K562 (cell line): ENCODE measurements around the gene C5AR2.

Experiments used
- FOXJ3 ChIP-seq: sonication (generic); formaldehyde crosslinking; IDR thresholded peaks from 2 replicates; pipeline ENCODE4 v1.4.0; 2020; ENCODE audit warnings: mild to moderate bottlenecking, missing genetic modification reagents
- TCF7 ChIP-seq: sonication (generic); IDR thresholded peaks from 2 replicates; pipeline ENCODE4 v1.6.1; 2016; ENCODE audit warnings: antibody characterized with exemption, borderline replicate concordance
- TF ChIP-seq, protein P1 (sequence below), 3 experiments: IDR thresholded peaks in 2 of 3; conservative IDR thresholded peaks in 1 of 3; 2 replicates each; pipeline ENCODE4 v1.5.1; 2011 to 2012; ENCODE audit warnings: low read length in 3 of 3, mild to moderate bottlenecking in 3 of 3, control low read depth in 2 of 3, improper control_type of control experiment in 1 of 3, inconsistent platforms in 1 of 3, low read depth in 1 of 3, mixed read lengths in 1 of 3, moderate library complexity in 1 of 3; ENCODE audit not compliant: insufficient read depth in 2 of 3

DNA sequence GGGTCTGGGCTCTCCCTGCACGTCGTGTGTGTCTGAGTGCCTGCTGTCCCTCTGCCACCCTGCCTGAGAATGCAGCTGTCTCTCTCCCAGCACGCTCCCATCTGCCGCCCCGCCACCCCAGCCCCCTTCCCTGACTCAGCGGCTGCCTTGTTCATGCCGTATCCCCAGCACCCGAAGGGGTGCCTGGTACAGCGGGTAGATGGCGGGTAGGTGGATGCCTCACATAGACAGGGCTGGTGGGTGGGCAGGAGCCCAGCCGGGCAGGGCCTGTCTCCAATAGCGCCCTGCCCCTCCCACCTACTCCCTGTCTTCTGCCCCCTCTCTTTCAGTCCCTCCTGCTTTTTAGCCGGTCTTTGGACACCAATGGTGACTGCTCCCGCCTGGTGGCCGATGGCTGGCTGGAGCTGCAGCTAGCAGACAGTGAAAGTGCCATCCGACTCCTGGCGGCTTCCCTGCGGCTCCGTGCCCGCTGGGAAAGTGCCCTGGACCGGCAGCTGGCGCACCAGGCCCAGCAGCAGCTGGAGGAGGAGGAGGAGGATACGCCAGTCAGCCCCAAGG lies 47.5 kb downstream of the C5AR2 start:
- TF ChIP-seq FOXJ3 (CRISPR knock-in tag) (no peak), TCF7 (no peak)
- TF ChIP-seq, protein P1, sequence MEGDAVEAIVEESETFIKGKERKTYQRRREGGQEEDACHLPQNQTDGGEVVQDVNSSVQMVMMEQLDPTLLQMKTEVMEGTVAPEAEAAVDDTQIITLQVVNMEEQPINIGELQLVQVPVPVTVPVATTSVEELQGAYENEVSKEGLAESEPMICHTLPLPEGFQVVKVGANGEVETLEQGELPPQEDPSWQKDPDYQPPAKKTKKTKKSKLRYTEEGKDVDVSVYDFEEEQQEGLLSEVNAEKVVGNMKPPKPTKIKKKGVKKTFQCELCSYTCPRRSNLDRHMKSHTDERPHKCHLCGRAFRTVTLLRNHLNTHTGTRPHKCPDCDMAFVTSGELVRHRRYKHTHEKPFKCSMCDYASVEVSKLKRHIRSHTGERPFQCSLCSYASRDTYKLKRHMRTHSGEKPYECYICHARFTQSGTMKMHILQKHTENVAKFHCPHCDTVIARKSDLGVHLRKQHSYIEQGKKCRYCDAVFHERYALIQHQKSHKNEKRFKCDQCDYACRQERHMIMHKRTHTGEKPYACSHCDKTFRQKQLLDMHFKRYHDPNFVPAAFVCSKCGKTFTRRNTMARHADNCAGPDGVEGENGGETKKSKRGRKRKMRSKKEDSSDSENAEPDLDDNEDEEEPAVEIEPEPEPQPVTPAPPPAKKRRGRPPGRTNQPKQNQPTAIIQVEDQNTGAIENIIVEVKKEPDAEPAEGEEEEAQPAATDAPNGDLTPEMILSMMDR (IDR thresholded peaks at IDR 0.05 in 2 of 3, conservative IDR thresholded peaks at IDR 0.05 in 1 of 3; ENCODE audit: insufficient read depth in 2 of 3, low read depth in 1 of 3, low read length in 3 of 3): no peak
